Upper lobe of left lung (tissue), 6 donors: ENCODE results near the gene CKAP4. TPM values are rescaled to one million over a fixed set of nuclear protein-coding genes. Genes with fewer than 3 reads are reported as not detected.

Experiments
- ATAC-seq, 2 donors: fragments of 200-7000 bp; cut with Tn5 transposase; one replicate each; pipeline ENCODE4 v1.9.1; 2022; ENCODE audit warnings: mild to moderate bottlenecking in 2 of 2, moderate library complexity in 2 of 2; ENCODE audit not compliant: low FRiP score in 2 of 2
- DNase-seq, 2 donors: peaks; one replicate each; pipeline ENCODE4 v3.0.0-alpha.2; 2019 to 2020
- H3K27ac ChIP-seq, 4 donors: fragments of 200-600 bp; sonication (generic); one replicate each; pipeline ENCODE4 v1.5.1; 2016 to 2019
- H3K27me3 ChIP-seq, 4 donors: fragments of 200-600 bp; sonication (generic); one replicate each; pipeline ENCODE4 v1.5.1; 2017 to 2019
- H3K36me3 ChIP-seq, 4 donors: fragments of 200-600 bp; sonication (generic); one replicate each; pipeline ENCODE4 v1.5.1; 2016 to 2019
- H3K4me1 ChIP-seq, 4 donors: fragments of 200-600 bp; sonication (generic); one replicate each; pipeline ENCODE4 v1.5.1; 2018 to 2019
- H3K4me3 ChIP-seq, 4 donors: fragments of 200-600 bp; sonication (generic); one replicate each; pipeline ENCODE4 v1.5.1; 2017 to 2019; ENCODE audit warnings: mild to moderate bottlenecking in 2 of 4, moderate library complexity in 1 of 4
- H3K9me3 ChIP-seq, 4 donors: fragments of 200-600 bp; sonication (generic); one replicate each; pipeline ENCODE4 v1.5.1; 2018 to 2019
- CTCF ChIP-seq, 6 experiments: fragments of 450-650 bp in 4 of 6; fragments of 200-600 bp in 2 of 6; sonication (generic) in 2 of 6; IDR thresholded peaks; one replicate each; pipeline ENCODE4 v1.5.1; 2016 to 2019; ENCODE audit warnings: antibody characterized with exemption in 6 of 6
- EP300 ChIP-seq, 4 donors: sonication (generic); formaldehyde crosslinking; IDR thresholded peaks; one replicate each; pipeline ENCODE4 v1.5.1; 2017; ENCODE audit warnings: antibody characterized with exemption in 4 of 4, control low read depth in 2 of 4
- POLR2A ChIP-seq, 4 donors: fragments of 450-650 bp; IDR thresholded peaks; one replicate each; pipeline ENCODE4 v1.5.1; 2016 to 2017; ENCODE audit warnings: antibody characterized with exemption in 4 of 4, mild to moderate bottlenecking in 2 of 4
- POLR2AphosphoS5 ChIP-seq, 2 donors: sonication (generic); formaldehyde crosslinking; IDR thresholded peaks; one replicate each; pipeline ENCODE4 v1.5.1; 2017; ENCODE audit warnings: antibody characterized with exemption in 2 of 2
- WGBS, 2 donors: methylation state at CpG; one replicate each; pipeline ENCODE4 v1.1.5; 2017 to 2018; 5-methylcytosine and 5-hydroxymethylcytosine counted together
- total RNA-seq, 6 donors: library from RNA; depleted of rRNA in 4 of 6; stranded (reverse); fragments of >200 nt in 4 of 6; gene quantifications; one replicate each; pipeline versions ENCODE4 v1.1.0 to v1.2.1, GENCODE V29; 2016 to 2021
- donor health status: DM: no; HTN: no; CAD: no; lungs with moderate emphysema.
- donor health status: DM: no; HTN: yes; CAD: no; lungs with severe emphysema.

CKAP4 gene
- 10 to 100 TPM; 16.8 to 70.8 (median 44.5) TPM for total RNA-seq

GRCh38 chr12:106247674-106248311 is at the start of gene CKAP4:
TSS of gene CKAP4 (minus strand) at chr12:106248020. CDS start at chr12:106247851, 169 bp downstream.
- H3K4me3 ChIP-seq: peak within 1 kb of the TSS; percentile 49 to 92 (median 77)
- ATAC-seq: peak; percentile 73 to 86
- H3K27me3 ChIP-seq: no peaks in the 10 kb centered on the region
- no peaks in the 10 kb centered on the region for H3K9me3 ChIP-seq
- peak within 1 kb of the TSS; percentile 98 to 99 (median 98) for H3K27ac ChIP-seq
- peak; percentile 82 to 96 for DNase-seq
- H3K4me1 ChIP-seq: peaks cover 21 to 33% (median 31%) of the 10 kb centered on the region in 4 donors
- peaks cover 0 to 3% (median 0%) of the 10 kb centered on the region in 4 donors for H3K36me3 ChIP-seq
- TF ChIP-seq POLR2AphosphoS5 (IDR thresholded peaks at IDR 0.05) (peak in 1 of 2 donors; percentile 29), EP300 (IDR thresholded peaks at IDR 0.05) (no peak), POLR2A (IDR thresholded peaks at IDR 0.05) (peak in 3 of 4 donors; percentile 35 to 79 (median 61)), CTCF (IDR thresholded peaks at IDR 0.05) (peak in 2 of 6 experiments; percentile 2 to 36)
- WGBS, 2 donors: no CpG with 5 or more reads among the region's 102 CpGs

- Histone ChIP-seq H3K9me3 (no peaks in the 10 kb centered on the region), H3K27me3 (no peaks in the 10 kb centered on the region), H3K27ac (no peak overlapping the region), H3K4me3 (no peak overlapping the region), H3K36me3 (no peaks in the 10 kb centered on the region), H3K4me1 (peaks cover 9 to 28% (median 24%) of the 10 kb centered on the region in 4 donors)
- WGBS, 2 donors: 85 to 89% methylated on average over 3 of the region's 3 CpGs
- DNase-seq (no peak), ATAC-seq (no peak)
- TF ChIP-seq POLR2AphosphoS5 (IDR thresholded peaks at IDR 0.05) (no peak), CTCF (IDR thresholded peaks at IDR 0.05) (no peak), EP300 (IDR thresholded peaks at IDR 0.05) (no peak), POLR2A (IDR thresholded peaks at IDR 0.05) (no peak)
These were observed 49.3 kb upstream of the CKAP4 start for GRCh38 chr12:106297075-106297474.

GRCh38 chr12:106296179-106296877 is 48.5 kb upstream of the CKAP4 start:
- H3K9me3 ChIP-seq: no peaks in the 10 kb centered on the region
- 81 to 83% methylated on average over 8 of the region's 8 CpGs for WGBS, 2 donors
- H3K27me3 ChIP-seq: no peaks in the 10 kb centered on the region
- TF ChIP-seq EP300 (IDR thresholded peaks at IDR 0.05) (peak in 1 of 4 donors; percentile 88), POLR2AphosphoS5 (IDR thresholded peaks at IDR 0.05) (no peak)
- DNase-seq (no peak), ATAC-seq (peak; percentile 30 to 91)
- H3K4me1 ChIP-seq: peaks cover 6 to 24% (median 20%) of the 10 kb centered on the region in 4 donors
- H3K36me3 ChIP-seq: no peaks in the 10 kb centered on the region
- H3K4me3 ChIP-seq: no peak overlapping the region
- peak overlapping the region in 2 of 4 donors; percentile 36 to 46 for H3K27ac ChIP-seq

- 89 to 91% methylated on average over 5 of the region's 5 CpGs for WGBS, 2 donors
These were observed 44.5 kb upstream of the CKAP4 start for GRCh38 chr12:106292339-106292738.

More at GRCh38 chr12:106292339-106292738, 44.5 kb upstream of the CKAP4 start:
- Histone ChIP-seq H3K4me3 (no peak overlapping the region), H3K27me3 (no peaks in the 10 kb centered on the region), H3K27ac (no peak overlapping the region), H3K36me3 (no peaks in the 10 kb centered on the region), H3K4me1 (peaks cover 0 to 6% (median 0%) of the 10 kb centered on the region in 4 donors), H3K9me3 (no peaks in the 10 kb centered on the region)
- no peak for TF ChIP-seq EP300 (IDR thresholded peaks at IDR 0.05)
- no peak for TF ChIP-seq POLR2A (IDR thresholded peaks at IDR 0.05)
- no peak for TF ChIP-seq POLR2AphosphoS5 (IDR thresholded peaks at IDR 0.05)
- TF ChIP-seq CTCF (IDR thresholded peaks at IDR 0.05): no peak
- ATAC-seq (no peak), DNase-seq (no peak)
